GM21737 (cell line): Measurements from ENCODE around the gene KPNA4.

Source experiments
- ATAC-seq: cut with Tn5 transposase; IDR thresholded peaks from one replicate; pipeline ENCODE4 v1.9.1; 2021; ENCODE audit warnings: mild to moderate bottlenecking, moderate library complexity; ENCODE audit not compliant: unreplicated experiment

Gene KPNA4

GRCh38 chr3:160501325-160501724 is 64.0 kb downstream of the KPNA4 start:
- no peak for ATAC-seq

GRCh38 chr3:160498202-160498601 is 67.2 kb downstream of the KPNA4 start:
- no peak for ATAC-seq

- ATAC-seq, result no peak
Measured at GRCh38 chr3:160490166-160490565, 75.2 kb downstream of the KPNA4 start.

- no peak for ATAC-seq
Measured at GRCh38 chr3:160486459-160486869, 78.9 kb downstream of the KPNA4 start.

- no peak for ATAC-seq
Measured at GRCh38 chr3:160482796-160483195, 82.6 kb downstream of the KPNA4 start.

GRCh38 chr3:160481856-160482255 is 83.5 kb downstream of the KPNA4 start:
- ATAC-seq, result no peak

- ATAC-seq, result no peak
Measured at GRCh38 chr3:160480931-160481330, 84.4 kb downstream of the KPNA4 start.

GRCh38 chr3:160479376-160479775 is 86.0 kb downstream of the KPNA4 start:
- ATAC-seq, result no peak

GRCh38 chr3:160478338-160478737 is 87.0 kb downstream of the KPNA4 start:
- no peak for ATAC-seq

GRCh38 chr3:160477750-160478149 is 87.6 kb downstream of the KPNA4 start:
- ATAC-seq, result no peak

- no peak for ATAC-seq
Measured at GRCh38 chr3:160475884-160476283, 89.5 kb downstream of the KPNA4 start.

GRCh38 chr3:160475153-160475552 is 90.2 kb downstream of the KPNA4 start:
- no peak for ATAC-seq

- ATAC-seq, result no peak
Measured at GRCh38 chr3:160474416-160474838, 90.9 kb downstream of the KPNA4 start.

- no peak for ATAC-seq
Measured at GRCh38 chr3:160473978-160474377, 91.4 kb downstream of the KPNA4 start.

- no peak for ATAC-seq
Measured at GRCh38 chr3:160473221-160473620, 92.2 kb downstream of the KPNA4 start.

GRCh38 chr3:160472344-160472743 is 93.0 kb downstream of the KPNA4 start:
- ATAC-seq, result no peak

GRCh38 chr3:160471892-160472291 is 93.5 kb downstream of the KPNA4 start:
- ATAC-seq, result no peak

- ATAC-seq, result no peak
Measured at GRCh38 chr3:160470181-160470580, 95.2 kb downstream of the KPNA4 start.

GRCh38 chr3:160464971-160465370 is 100.4 kb downstream of the KPNA4 start:
- no peak for ATAC-seq

GRCh38 chr3:160464321-160464720 is 101.0 kb downstream of the KPNA4 start:
- ATAC-seq, result no peak

- ATAC-seq, result no peak
Measured at GRCh38 chr3:160460033-160460432, 105.3 kb downstream of the KPNA4 start.

GRCh38 chr3:160459450-160459970 is 105.9 kb downstream of the KPNA4 start:
- no peak for ATAC-seq

- ATAC-seq, result no peak
Measured at GRCh38 chr3:160458151-160458550, 107.2 kb downstream of the KPNA4 start.
